HepG2 (cell line): Measurements from ENCODE around the gene CDK8. TPM values are rescaled to one million over a fixed set of nuclear protein-coding genes. Genes with fewer than 3 reads are reported as not detected.
A peak's percentile ranks its signal among the peaks of the same experiment; 100 is the strongest.

Experiments used
- ATAC-seq: fragments of 200-7000 bp; cut with Tn5 transposase; 3 replicates; pipeline ENCODE4 v1.9.1; 2020; ENCODE audit warnings: mild to moderate bottlenecking, moderate library complexity
- BruUV-seq: library from RNA; stranded (reverse); fragments of 400-500 nt; replicated peaks from 2 replicates; lab custom pipeline; 2021; lab: Mats Ljungman, UMichigan
- CTCF ChIA-PET: fragments of 300-600 bp; formaldehyde crosslinking; extraction: SDS; loops from one replicate; lab custom pipeline; 2021; ENCODE audit warnings: low total read pairs, inconsistent platforms, low intra/inter-chr PET ratio; lab: Yijun Ruan, JAX
- POLR2A ChIA-PET: fragments of 350-600 bp; sonication (Branson Sonifier 250); formaldehyde crosslinking; loops from one replicate; lab custom pipeline; 2020; ENCODE audit warnings: antibody characterized with exemption, inconsistent platforms; lab: Yijun Ruan, JAX
- DNase-seq: peaks from one replicate; pipeline ENCODE4 v3.0.0-alpha.2; 2015; ENCODE audit warnings: low spot score
- FAIRE-seq: peaks from 3 replicates; lab custom pipeline; 2011; peaks lifted over from hg19 to GRCh38; lab: Jason Lieb, UNC
- H2AFZ ChIP-seq: one replicate; pipeline ENCODE4 v1.6.1; 2011; ENCODE audit warnings: low read length, inconsistent platforms
- H3K27ac ChIP-seq: fragments of 300-600 bp; 3 replicates; pipeline ENCODE4 v1.8.0; 2011; ENCODE audit warnings: mixed run types, mild to moderate bottlenecking, mixed read lengths, low read length, inconsistent platforms; ENCODE audit not compliant: insufficient read depth; ENCODE audit errors: extremely low read length
- H3K27me3 ChIP-seq, 2 experiments: fragments of 200-600 bp in 1 of 2; 2 replicates in 1 of 2; 3 replicates in 1 of 2; pipeline versions ENCODE4 v1.6.0 to v1.8.0; 2011; ENCODE audit warnings: low read length in 2 of 2, mild to moderate bottlenecking in 2 of 2, moderate library complexity in 2 of 2, inconsistent platforms in 1 of 2; ENCODE audit not compliant: insufficient read depth in 2 of 2, control insufficient read depth in 1 of 2
- H3K36me3 ChIP-seq, 2 experiments: fragments of 200-600 bp in 1 of 2; replicated peaks in 1 of 2; 2 replicates in 1 of 2; 3 replicates in 1 of 2; pipeline versions ENCODE4 v1.5.1 to v1.8.0; 2011; ENCODE audit warnings: low read length in 2 of 2, inconsistent platforms in 1 of 2; ENCODE audit not compliant: insufficient read depth in 2 of 2, control insufficient read depth in 1 of 2
- H3K4me1 ChIP-seq: 2 replicates; pipeline ENCODE4 v1.5.1; 2012; ENCODE audit warnings: low read length, inconsistent platforms; ENCODE audit not compliant: insufficient read depth
- H3K4me2 ChIP-seq: 2 replicates; pipeline ENCODE4 v1.6.0; 2011; ENCODE audit warnings: low read depth, low read length, inconsistent platforms
- H3K4me3 ChIP-seq, 3 experiments: fragments of 200-600 bp in 1 of 3; sonication (generic), shearing (Covaris generic) in 1 of 3; replicated peaks in 1 of 3; 2 replicates each; pipeline ENCODE4 v1.5.1; 2011 to 2016; ENCODE audit warnings: low read length in 3 of 3, inconsistent platforms in 2 of 3, low read depth in 2 of 3, mild to moderate bottlenecking in 2 of 3, control low read depth in 1 of 3, mixed read lengths in 1 of 3; ENCODE audit not compliant: insufficient read depth in 1 of 3
- H3K79me2 ChIP-seq: one replicate; pipeline ENCODE4 v1.6.1; 2011; ENCODE audit warnings: low read length, inconsistent platforms; ENCODE audit not compliant: insufficient read depth
- H3K9ac ChIP-seq: 2 replicates; pipeline ENCODE4 v1.6.0; 2011; ENCODE audit warnings: mild to moderate bottlenecking, low read depth, low read length, inconsistent platforms; ENCODE audit not compliant: insufficient read depth
- H3K9me3 ChIP-seq: 2 replicates; pipeline ENCODE4 v1.5.1; 2012; ENCODE audit warnings: mild to moderate bottlenecking, low read length
- H4K20me1 ChIP-seq: 2 replicates; pipeline ENCODE4 v1.6.0; 2011; ENCODE audit warnings: inconsistent platforms, mild to moderate bottlenecking, low read length, moderate library complexity; ENCODE audit not compliant: insufficient read depth
- DBP ChIP-seq: sonication (generic); formaldehyde crosslinking; IDR thresholded peaks from 2 replicates; pipeline ENCODE4 v1.4.0; 2020; ENCODE audit warnings: missing genetic modification reagents; ENCODE audit errors: not compliant biosample characterization
- DZIP1 ChIP-seq: sonication (generic); formaldehyde crosslinking; IDR thresholded peaks from 2 replicates; pipeline ENCODE4 v1.5.0; 2020; ENCODE audit warnings: mild to moderate bottlenecking, missing genetic modification reagents
- HNF4A ChIP-seq: sonication (generic); formaldehyde crosslinking; IDR thresholded peaks from 2 replicates; pipeline ENCODE4 v1.4.0; 2020; ENCODE audit warnings: missing genetic modification reagents
- MBD4 ChIP-seq: IDR thresholded peaks from 2 replicates; pipeline ENCODE4 v1.6.1; 2012; ENCODE audit warnings: low read length, inconsistent platforms, borderline replicate concordance
- MTF2 ChIP-seq: sonication (generic); formaldehyde crosslinking; IDR thresholded peaks from 2 replicates; pipeline ENCODE4 v1.5.0; 2020; ENCODE audit warnings: missing genetic modification reagents, borderline replicate concordance
- PITX1 ChIP-seq: sonication (generic); formaldehyde crosslinking; IDR thresholded peaks from 2 replicates; pipeline ENCODE4 v1.5.1; 2020; ENCODE audit warnings: mild to moderate bottlenecking, missing genetic modification reagents
- PTBP1 ChIP-seq: fragments of 200-400 bp; formaldehyde crosslinking; IDR thresholded peaks from 2 replicates; pipeline ENCODE4 v1.6.1; 2018; ENCODE audit warnings: low read length, low read depth; ENCODE audit not compliant: poor library complexity, severe bottlenecking
- ZBTB42 ChIP-seq: sonication (generic); formaldehyde crosslinking; IDR thresholded peaks from 2 replicates; pipeline ENCODE4 v1.5.0; 2020; ENCODE audit warnings: mild to moderate bottlenecking, missing genetic modification reagents
- ZC3H13 ChIP-seq: sonication (generic); formaldehyde crosslinking; IDR thresholded peaks from 2 replicates; pipeline ENCODE4 v1.8.1; 2023; ENCODE audit warnings: mild to moderate bottlenecking, missing genetic modification reagents, moderate library complexity
- ZNF362 ChIP-seq: sonication (generic); formaldehyde crosslinking; IDR thresholded peaks from 2 replicates; pipeline ENCODE4 v1.4.0; 2020; ENCODE audit warnings: missing genetic modification reagents, mild to moderate bottlenecking, borderline replicate concordance
- ZNF891 ChIP-seq: sonication (generic); formaldehyde crosslinking; IDR thresholded peaks from 2 replicates; pipeline ENCODE4 v1.5.0; 2020; ENCODE audit warnings: mild to moderate bottlenecking, missing genetic modification reagents
- WGBS: methylation state at CpG from one replicate; pipeline ENCODE4 v1.1.6; 2017; ENCODE audit warnings: low lambda C conversion rate; 5-methylcytosine and 5-hydroxymethylcytosine counted together
- in situ Hi-C: cut with HindIII; loops from 2 replicates; pipeline ENCODE4 v1.10.0; 2017; ENCODE audit warnings: low pct_unique_long_range_greater_than_20kb; ENCODE audit not compliant: extremely low pct_ligation_motif_present
- intact Hi-C: fragments of 100-400 bp; cut with micrococcal nuclease; formaldehyde crosslinking; loops from one replicate; pipeline ENCODE4 v1.10.0; 2022; ENCODE audit not compliant: unreplicated experiment
- polyA plus RNA-seq, 8 experiments: library from polyadenylated mRNA; depleted of rRNA in 3 of 8; stranded (reverse) in 7 of 8; unstranded in 1 of 8; fragments of >200 nt; fragmentation: Illumina TruSeq in 4 of 8; extraction: Trizol in 4 of 8; gene quantifications; 2 replicates each; pipeline versions ENCODE4 v1.2.1 to v1.2.3, GENCODE V29; 2011 to 2016; ENCODE audit warnings: low read depth in 4 of 8, missing spikeins in 1 of 8, mixed read lengths in 1 of 8; ENCODE audit not compliant: insufficient read depth in 1 of 8
- total RNA-seq, 5 experiments: library from RNA; depleted of rRNA; stranded (reverse); fragments of >200 nt; fragmentation: Illumina TruSeq; extraction: Trizol; gene quantifications; 2 replicates each; pipeline ENCODE4 v1.2.3, GENCODE V29; 2016; ENCODE audit warnings: low read depth in 1 of 5

The CDK8 gene
- total and polyA plus RNA-seq, 2 of the 13 experiments (the other 11 are each of a cell fraction or from before 2014, with no cell fraction given) = 15.8 to 16.4 TPM

- TF ChIP-seq DZIP1 (CRISPR knock-in tag) (no peak), PTBP1 (no peak), ZBTB42 (no peak), MTF2 (CRISPR knock-in tag) (no peak)
Measured at GRCh38 chr13:26440111-26440510, 186.2 kb downstream of the CDK8 start (continued).

GRCh38 chr13:26441476-26441875, 187.5 kb downstream of the CDK8 start:
- Histone ChIP-seq H3K36me3 (no peaks in the 10 kb centered on the region), H2AFZ (no peak overlapping the region), H3K27ac (no peak overlapping the region), H3K9ac (no peak overlapping the region), H3K9me3 (peaks cover 20% of the 10 kb centered on the region), H3K4me2 (no peak overlapping the region), H3K79me2 (no peaks in the 10 kb centered on the region), H4K20me1 (no peaks in the 10 kb centered on the region), H3K4me1 (peaks cover 9% of the 10 kb centered on the region), H3K27me3 (peaks cover 0 to 5% of the 10 kb centered on the region in 2 experiments; a peak in 1 of 5 replicates), H3K4me3 (no peak overlapping the region)
- under 1% methylated on average over 8 of the region's 8 CpGs for WGBS
- TF ChIP-seq ZC3H13 (CRISPR knock-in tag) = no peak
- no peak for TF ChIP-seq DBP (CRISPR knock-in tag)
- peak; percentile 31 for TF ChIP-seq HNF4A (CRISPR knock-in tag)
- no peak for TF ChIP-seq PITX1
- TF ChIP-seq ZNF362 (CRISPR knock-in tag) = 0 out of 2 replicates have a peak, but pooled peaks have one; percentile 40
- no peak for TF ChIP-seq ZNF891 (CRISPR knock-in tag)
- no peak for TF ChIP-seq MBD4
- ChIA-PET POLR2A (no interaction called here), CTCF (no interaction called here)
- in situ Hi-C loops = no loop called here
- BruUV-seq = no TSS peak
- DNase-seq = peak; percentile 39
- ATAC-seq = peak; percentile 23; the same call in 1 of the 3 replicates
- intact Hi-C loops = no loop called here
- no peak for FAIRE-seq
